Activated T-cell treated with anti-CD3 and anti-CD28 coated beads, Interleukin-2, amount 50 U/mL, for 1 hour (primary cell): Measurements from ENCODE around the gene MICAL3.

Source experiments
- DNase-seq: peaks from one replicate; pipeline ENCODE4 v3.0.0-alpha.2; 2020

MICAL3 gene

GRCh38 chr22:17828502-17829080 is 195.8 kb downstream of the MICAL3 start:
- DNase-seq, result no peak

DNA sequence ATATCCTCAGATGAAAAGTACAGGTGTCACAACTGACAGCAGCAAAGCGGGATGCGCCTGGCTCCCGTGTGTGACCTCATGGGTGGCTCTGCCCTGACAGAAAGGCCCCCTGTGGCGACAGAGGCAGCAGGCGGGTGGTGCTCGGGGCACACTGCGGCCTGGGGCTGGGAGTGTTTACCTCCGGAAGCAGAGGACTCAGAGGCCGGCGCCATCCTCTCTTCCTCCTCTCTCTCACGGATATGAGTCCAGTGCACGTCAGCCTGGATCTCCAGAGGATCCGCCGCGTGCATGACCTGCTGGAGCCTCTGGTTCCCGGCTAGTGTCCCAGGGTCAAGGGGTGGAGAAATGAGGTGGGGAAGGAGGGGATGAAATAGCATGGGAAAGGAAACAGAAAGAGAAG is 196.9 kb downstream of the MICAL3 start:
- no peak for DNase-seq

DNA sequence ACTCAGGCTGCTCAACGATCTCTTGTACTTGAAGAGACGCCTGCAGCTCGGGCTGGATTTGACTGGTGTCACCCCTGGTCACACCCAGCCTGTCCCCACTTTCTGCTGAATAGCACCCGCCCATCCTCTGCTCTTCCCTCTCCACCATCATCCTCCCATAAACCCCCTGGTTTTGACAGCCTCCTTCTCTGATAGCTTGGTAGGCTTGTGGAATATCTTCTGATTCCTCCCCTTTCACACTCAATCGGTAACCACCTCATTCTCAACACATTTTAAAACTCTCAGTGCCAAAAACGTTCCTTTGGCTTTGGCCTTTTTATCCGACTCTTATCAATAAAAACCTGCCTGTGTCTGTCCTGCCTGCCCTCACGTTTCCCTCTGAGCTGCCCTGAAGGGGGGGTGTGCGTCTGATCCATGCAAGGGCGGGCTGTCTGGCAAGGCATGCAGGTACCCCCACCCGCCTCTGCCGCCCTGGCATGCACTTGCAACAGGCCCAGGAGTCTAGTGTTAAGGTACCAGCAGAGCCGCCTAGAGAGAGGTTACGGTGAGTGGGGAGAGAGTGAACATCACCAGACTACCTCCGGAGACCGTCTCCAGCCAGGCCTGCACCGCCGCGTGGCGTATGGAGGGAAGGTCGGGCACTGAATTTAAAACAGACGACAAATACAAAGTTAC is 198.3 kb downstream of the MICAL3 start:
- no peak for DNase-seq

GRCh38 chr22:17824457-17824856 is 199.9 kb downstream of the MICAL3 start:
- no peak for DNase-seq

DNA sequence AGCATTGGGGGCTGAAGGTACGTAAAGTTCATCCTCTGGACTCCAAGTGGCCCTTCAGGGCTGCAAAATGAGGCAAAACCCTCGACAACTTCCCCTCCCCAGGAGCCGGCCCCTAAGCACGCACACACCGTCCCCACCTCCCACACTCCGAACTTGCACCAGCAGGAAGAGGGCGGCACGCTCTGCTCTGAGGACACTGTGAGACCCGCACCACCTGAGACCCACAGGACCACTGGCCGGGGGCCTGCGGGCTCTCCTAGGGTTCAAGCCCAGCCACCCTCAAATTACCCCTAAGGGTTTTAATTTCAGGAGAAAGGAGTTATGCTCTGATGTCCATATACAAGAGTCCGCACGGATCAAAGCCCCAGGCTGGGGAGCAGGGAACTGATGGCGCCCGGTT is 200.4 kb downstream of the MICAL3 start:
- DNase-seq, result no peak

DNA sequence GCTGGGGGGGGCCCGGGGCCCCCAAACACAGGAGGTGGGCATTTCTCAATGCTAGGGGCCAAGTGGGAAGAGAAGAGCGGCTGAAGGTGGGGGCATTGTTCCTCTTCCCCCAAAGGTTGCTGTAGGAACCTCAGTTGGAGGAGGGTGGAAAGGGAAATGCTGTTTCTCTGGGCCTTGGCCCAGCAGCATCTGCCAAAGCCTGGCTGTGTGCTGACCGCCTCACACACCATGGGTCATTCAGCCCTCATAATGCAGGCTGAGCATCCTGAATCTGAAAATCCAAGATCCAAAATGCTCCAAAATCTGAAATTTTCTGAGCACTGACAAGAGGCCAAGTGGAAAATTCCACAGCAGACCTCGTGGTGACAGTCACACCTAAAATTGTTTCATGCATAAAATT is 201.1 kb downstream of the MICAL3 start:
- DNase-seq, result no peak

DNA sequence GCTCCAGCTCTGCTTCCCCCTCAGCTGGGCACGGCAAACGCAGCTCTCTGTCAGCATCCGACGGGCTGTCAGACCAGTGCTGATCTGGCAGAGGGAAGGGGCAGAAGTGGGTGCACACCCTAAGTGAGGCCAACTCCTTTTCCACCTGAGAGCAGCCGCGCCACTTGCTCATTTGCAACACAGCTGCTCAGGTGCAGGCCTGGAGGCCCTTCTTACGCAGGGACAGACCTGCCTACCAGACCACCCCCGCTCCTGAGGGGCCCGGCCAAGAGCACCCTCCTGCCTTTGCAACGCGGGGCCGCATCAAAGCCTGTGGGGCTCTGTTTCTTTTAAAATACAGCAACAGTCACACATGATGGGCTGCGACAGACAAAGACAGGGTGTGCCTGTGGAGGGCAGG is 202.3 kb downstream of the MICAL3 start:
- DNase-seq, result no peak

GRCh38 chr22:17820879-17821439 is 203.4 kb downstream of the MICAL3 start:
- DNase-seq, result no peak

DNA sequence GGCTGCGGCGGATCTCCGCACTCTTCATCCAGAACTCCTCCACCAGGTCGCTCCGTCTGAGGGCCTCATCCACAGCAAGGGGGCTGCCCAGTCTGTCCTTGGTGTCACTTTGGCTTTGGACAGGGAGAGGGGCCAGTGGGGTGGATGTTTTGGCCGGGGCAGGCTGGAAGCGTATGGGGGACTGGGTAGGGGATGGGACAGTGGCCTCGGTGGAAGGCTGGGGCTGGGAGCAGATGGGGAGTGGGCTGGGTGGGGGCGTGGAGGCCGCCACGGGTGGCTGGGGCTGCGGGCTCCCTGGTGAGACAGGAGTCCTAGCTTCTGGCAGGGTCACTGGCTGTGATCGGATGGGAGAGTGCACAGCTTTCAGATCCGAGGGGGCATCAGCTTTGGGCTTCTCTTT is 205.7 kb downstream of the MICAL3 start:
- no peak for DNase-seq

DNA sequence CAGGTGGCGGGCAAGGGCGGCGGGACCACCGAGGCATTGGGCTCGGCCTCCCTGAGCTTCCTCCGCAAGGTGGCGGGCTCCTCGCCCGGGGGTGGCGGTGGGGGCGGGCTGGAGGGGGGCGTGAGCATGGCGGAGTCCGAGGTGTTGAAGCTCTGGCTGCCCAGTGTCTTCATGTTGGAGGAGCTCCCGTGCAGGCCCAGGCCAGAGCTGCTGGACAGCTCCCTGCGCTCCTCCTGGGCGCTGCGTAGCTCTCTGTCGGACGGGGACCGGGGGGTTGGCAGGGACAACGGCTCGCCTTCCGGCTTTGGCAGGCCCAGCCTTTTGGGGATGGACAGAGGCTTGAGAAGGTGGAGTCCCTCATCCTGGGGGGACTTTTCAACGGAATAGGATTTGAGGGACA is 206.2 kb downstream of the MICAL3 start:
- no peak for DNase-seq

DNA sequence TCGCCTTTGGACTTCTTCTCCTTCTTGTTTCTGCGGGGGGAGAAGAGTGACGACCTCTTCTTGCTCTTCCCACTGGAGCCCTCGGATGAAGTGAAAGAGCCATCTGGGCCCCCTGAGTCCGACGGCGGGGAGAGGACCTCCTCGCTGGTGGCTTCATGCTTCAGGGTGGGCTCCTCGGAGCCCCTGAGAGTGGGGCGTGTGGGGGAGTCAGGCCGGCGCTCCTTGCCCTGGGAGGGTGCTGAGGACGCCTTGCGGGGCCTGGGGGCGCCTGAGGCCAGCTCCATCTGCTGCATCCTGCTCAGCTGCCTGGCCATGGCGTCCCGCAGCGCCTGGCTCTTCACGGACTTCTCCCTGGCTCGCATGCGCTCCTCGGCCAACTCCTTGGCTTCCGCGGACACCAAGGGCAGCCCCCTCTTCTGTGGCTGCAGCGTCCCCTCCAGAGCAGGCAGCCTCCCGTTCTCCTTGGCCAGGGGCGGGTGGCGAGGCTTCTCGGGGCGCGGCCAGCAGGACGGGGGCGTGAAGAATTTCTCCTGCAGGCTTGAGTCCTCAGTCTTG is 206.8 kb downstream of the MICAL3 start:
- DNase-seq, result no peak

GRCh38 chr22:17817079-17817478 is 207.3 kb downstream of the MICAL3 start:
- DNase-seq, result no peak

GRCh38 chr22:17816649-17817048 is 207.7 kb downstream of the MICAL3 start:
- DNase-seq, result no peak

- no peak for DNase-seq
These were observed 208.6 kb downstream of the MICAL3 start for GRCh38 chr22:17815703-17816254.

GRCh38 chr22:17814830-17815229 is 209.5 kb downstream of the MICAL3 start:
- DNase-seq, result no peak

GRCh38 chr22:17814084-17814483 is 210.3 kb downstream of the MICAL3 start:
- no peak for DNase-seq

DNA sequence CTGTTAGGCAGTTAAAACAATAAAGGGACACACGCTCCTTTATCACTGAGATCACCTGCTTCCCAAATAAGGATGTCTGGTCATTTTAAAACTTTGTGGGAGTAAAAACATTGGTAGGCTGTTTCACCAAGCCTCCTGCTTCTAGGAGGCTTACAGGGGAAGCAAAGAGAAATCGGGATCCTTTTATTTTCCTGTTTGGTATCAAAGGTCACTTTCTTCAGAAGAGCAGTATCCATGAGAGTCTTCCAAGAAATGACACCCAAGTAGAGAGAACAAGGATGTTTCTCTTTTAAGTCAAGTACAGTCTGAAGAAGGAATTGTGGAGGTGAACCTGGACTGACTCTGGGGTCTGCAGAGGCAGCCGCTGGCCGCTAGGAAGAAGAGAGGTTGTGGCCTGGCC is 213.2 kb downstream of the MICAL3 start:
- DNase-seq, result no peak

DNA sequence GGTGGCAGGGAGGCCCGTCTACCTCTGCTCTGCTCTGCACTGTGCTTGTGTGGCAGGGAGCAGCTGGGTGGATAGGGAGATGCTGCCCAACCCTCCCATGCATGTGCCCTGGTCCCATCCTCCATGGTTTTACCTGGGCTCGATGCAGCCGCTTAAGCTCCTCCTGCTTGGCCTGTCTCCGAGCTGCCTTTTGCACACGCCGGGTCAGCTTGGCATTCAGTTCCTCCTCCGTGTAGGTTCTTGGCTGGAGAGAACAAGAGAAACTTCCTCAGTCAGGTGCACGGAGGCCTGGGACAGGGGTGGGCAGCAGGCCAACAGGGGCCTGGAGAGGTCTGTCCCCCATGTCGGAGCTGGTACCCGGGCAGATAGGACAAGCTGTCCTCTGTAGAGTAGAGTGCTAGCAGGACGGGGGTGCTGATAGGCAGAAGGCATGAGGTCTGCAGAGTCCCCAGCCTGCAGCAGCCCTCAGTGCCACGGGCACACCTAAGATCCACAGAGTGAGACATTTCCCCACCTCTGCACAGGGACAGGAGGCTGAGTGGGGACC is 213.7 kb downstream of the MICAL3 start:
- DNase-seq, result no peak

DNA sequence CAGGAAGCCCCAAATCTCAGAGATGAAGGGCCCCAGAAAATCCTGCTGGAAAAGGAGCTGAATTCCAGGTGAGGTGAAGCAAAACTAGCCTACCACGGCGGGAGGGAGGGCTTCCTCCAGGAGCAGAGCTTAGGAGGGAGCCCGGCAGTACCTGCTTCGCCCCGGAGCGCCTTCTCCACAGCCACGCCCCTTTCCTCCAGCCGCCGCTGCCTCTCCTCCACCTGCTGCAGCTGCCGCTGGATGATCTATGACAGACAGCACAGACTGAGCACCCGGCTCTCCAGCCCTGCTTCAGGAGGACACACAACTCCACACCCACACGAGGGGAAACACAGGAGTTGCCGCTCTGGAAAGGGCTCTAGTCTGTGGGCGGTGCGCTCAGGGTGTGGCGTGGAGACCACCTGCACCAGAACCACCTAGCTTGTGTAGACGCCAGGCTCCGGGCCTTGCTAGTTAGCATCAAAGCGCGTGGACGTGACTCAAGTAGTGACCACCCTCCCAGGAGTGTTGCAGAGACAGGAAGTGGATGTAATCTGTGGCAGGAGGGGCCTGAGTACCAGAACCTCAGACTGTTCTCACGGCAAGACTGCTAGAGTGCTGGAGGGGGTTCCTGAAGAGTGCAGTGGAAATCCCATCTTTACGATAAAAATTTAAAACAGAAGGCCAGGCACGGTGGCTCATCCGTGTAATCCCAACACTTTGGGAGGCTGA is 215.5 kb downstream of the MICAL3 start:
- DNase-seq, result no peak

DNA sequence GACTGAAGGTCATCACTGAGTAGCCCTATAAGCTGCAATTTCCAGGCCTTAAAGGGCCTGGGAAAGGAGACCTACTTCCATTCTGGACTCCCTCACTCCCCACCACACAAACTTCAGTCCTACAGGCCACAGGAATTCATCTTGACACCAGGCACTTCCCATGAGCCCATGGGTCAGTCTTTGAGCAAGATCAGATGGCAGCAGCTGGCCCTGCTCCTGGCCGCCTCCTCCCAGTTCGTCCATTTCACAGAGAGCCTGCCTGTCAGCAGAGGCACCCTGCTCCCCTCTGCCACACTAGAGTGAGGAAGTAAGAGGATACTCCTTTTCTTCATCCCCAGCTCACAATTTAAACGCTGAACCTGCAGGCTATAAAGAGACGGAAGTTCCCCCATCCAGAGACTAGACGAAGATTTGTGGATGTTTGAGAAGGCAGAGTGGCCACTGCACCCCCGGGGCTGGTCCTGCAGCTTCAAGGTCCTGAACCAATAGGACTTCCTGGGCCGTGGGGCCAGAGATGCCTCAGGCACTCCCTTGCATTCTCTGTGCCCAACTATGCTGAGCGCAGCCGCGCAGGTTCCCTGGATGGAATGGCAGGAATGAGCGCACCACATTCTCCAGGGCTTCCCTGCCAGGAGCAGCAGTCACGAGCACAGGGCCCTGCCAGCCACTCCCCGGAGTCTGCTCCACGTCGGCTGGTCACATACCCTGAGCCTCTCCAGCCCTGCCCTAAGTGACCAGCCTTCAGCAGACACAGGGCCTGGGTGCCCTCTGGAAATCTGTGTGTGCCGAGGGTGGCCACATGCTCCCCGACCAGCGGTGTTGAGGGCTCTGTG is 216.6 kb downstream of the MICAL3 start:
- no peak for DNase-seq

DNA sequence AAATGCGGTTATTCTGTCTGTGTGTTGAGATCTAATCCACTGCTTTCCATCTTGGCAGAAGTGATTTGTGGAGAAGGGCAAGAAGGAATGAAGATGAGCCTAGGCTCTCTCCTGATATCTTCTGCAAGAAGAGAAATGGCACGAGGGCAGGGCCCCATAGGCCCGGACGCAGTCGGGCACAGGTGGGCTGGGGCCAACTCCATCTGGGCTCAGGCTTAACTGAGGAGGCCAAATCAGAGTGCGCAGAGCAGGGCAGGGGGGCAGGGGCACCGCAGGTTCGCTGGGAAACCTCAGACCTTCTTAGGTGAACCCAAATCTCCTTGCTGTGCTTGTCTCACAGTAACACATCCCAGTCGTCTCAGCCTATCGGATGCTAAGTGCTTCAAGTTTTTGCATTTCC is 217.3 kb downstream of the MICAL3 start:
- DNase-seq, result no peak

DNA sequence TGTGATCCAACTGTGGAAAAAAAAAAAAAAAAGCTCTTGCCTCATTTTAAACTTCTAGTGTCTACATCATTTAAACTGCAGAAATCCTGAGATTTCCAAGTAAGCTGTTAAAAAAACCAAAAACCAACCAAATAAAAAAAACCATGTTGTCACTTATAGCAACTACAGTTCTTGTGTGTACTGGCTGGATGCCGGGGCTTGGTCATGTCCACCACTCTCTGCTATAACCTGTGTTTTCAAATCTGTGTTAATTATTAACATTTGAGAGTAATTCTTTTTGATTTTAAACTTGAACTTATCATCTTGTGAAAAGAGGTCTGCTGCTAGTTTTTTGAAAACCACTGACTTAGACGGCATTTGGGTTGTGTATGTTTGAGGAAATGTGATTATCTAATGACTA is 217.9 kb downstream of the MICAL3 start:
- DNase-seq, result no peak
